Sigmoid colon (tissue), 4 donors: ENCODE results near the gene IRF7.

Source experiments
- CTCF ChIP-seq, 4 experiments: fragments of 450-650 bp in 3 of 4; fragments of 200-600 bp in 1 of 4; IDR thresholded peaks; one replicate each; pipeline ENCODE4 v1.5.1; 2016 to 2019; ENCODE audit warnings: antibody characterized with exemption in 4 of 4, mild to moderate bottlenecking in 3 of 4, moderate library complexity in 2 of 4
- POLR2A ChIP-seq, 2 donors: fragments of 450-650 bp; IDR thresholded peaks; one replicate each; pipeline ENCODE4 v1.6.1; 2016; ENCODE audit warnings: antibody characterized with exemption in 2 of 2, mild to moderate bottlenecking in 2 of 2, moderate library complexity in 2 of 2
- POLR2AphosphoS5 ChIP-seq, 4 donors: sonication (generic); formaldehyde crosslinking; IDR thresholded peaks; one replicate each; pipeline ENCODE4 v1.6.1; 2017; ENCODE audit warnings: antibody characterized with exemption in 4 of 4

GRCh38 chr11:615504-616319 lies at the start of gene IRF7:
- TF ChIP-seq CTCF (IDR thresholded peaks at IDR 0.05), result no peak
- peak; percentile 41 to 66 for TF ChIP-seq POLR2A (IDR thresholded peaks at IDR 0.05)
- TF ChIP-seq POLR2AphosphoS5 (IDR thresholded peaks at IDR 0.05), result peak; percentile 57 to 82 (median 78)
